Measurements from ENCODE around the gene MYO1B.

MYO1B gene

GRCh38 chr2:191316246-191316994, 71.2 kb downstream of the MYO1B start:
- DNase-seq (ENCODE audit: insufficient read length) (no peak), FAIRE-seq (no peak)
- TF ChIP-seq POLR2A (IDR thresholded peaks at IDR 0.05; ENCODE audit: low read depth, low read length) = no peak
- TF ChIP-seq POLR2AphosphoS5 (IDR thresholded peaks at IDR 0.05; ENCODE audit: low read depth, low read length) = no peak
- no peak for TF ChIP-seq TAF1 (IDR thresholded peaks at IDR 0.05; ENCODE audit: borderline replicate concordance, low read depth, low read length)

GRCh38 chr2:191318037-191318728, 73.0 kb downstream of the MYO1B start:
- no peak for TF ChIP-seq TAF1 (IDR thresholded peaks at IDR 0.05; ENCODE audit: borderline replicate concordance, low read depth, low read length)
- no peak for TF ChIP-seq POLR2A (IDR thresholded peaks at IDR 0.05; ENCODE audit: low read depth, low read length)
- TF ChIP-seq POLR2AphosphoS5 (IDR thresholded peaks at IDR 0.05; ENCODE audit: low read depth, low read length) = no peak
- DNase-seq (ENCODE audit: insufficient read length) = no peak

GRCh38 chr2:191318729-191319078, 73.5 kb downstream of the MYO1B start:
- TF ChIP-seq TAF1 (IDR thresholded peaks at IDR 0.05; ENCODE audit: borderline replicate concordance, low read depth, low read length) (no peak), POLR2AphosphoS5 (IDR thresholded peaks at IDR 0.05; ENCODE audit: low read depth, low read length) (no peak), POLR2A (IDR thresholded peaks at IDR 0.05; ENCODE audit: low read depth, low read length) (no peak)
- DNase-seq (ENCODE audit: insufficient read length) (no peak), FAIRE-seq (no peak)

More at GRCh38 chr2:191318037-191318728, 73.0 kb downstream of the MYO1B start:
- FAIRE-seq = no peak

GRCh38 chr2:191319186-191319585, 74.0 kb downstream of the MYO1B start:
- no peak for DNase-seq (ENCODE audit: insufficient read length)
- no peak for FAIRE-seq
- TF ChIP-seq TAF1 (IDR thresholded peaks at IDR 0.05; ENCODE audit: borderline replicate concordance, low read depth, low read length) (no peak), POLR2A (IDR thresholded peaks at IDR 0.05; ENCODE audit: low read depth, low read length) (no peak), POLR2AphosphoS5 (IDR thresholded peaks at IDR 0.05; ENCODE audit: low read depth, low read length) (no peak)

- no peak for FAIRE-seq
- TF ChIP-seq POLR2AphosphoS5 (IDR thresholded peaks at IDR 0.05; ENCODE audit: low read depth, low read length) (no peak), TAF1 (IDR thresholded peaks at IDR 0.05; ENCODE audit: borderline replicate concordance, low read depth, low read length) (no peak), POLR2A (IDR thresholded peaks at IDR 0.05; ENCODE audit: low read depth, low read length) (no peak)
- no peak for DNase-seq (ENCODE audit: insufficient read length)
These were observed 75.7 kb downstream of the MYO1B start for GRCh38 chr2:191320881-191321280.

- peak; percentile 42 for FAIRE-seq
- DNase-seq (ENCODE audit: insufficient read length) = no peak
These were observed 76.9 kb downstream of the MYO1B start for GRCh38 chr2:191321861-191322662.

GRCh38 chr2:191322828-191323506, 77.8 kb downstream of the MYO1B start:
- FAIRE-seq = no peak
- no peak for TF ChIP-seq POLR2AphosphoS5 (IDR thresholded peaks at IDR 0.05; ENCODE audit: low read depth, low read length)
- no peak for TF ChIP-seq TAF1 (IDR thresholded peaks at IDR 0.05; ENCODE audit: borderline replicate concordance, low read depth, low read length)
- no peak for TF ChIP-seq POLR2A (IDR thresholded peaks at IDR 0.05; ENCODE audit: low read depth, low read length)
- no peak for DNase-seq (ENCODE audit: insufficient read length)

More at GRCh38 chr2:191321861-191322662, 76.9 kb downstream of the MYO1B start:
- no peak for TF ChIP-seq POLR2A (IDR thresholded peaks at IDR 0.05; ENCODE audit: low read depth, low read length)
- no peak for TF ChIP-seq TAF1 (IDR thresholded peaks at IDR 0.05; ENCODE audit: borderline replicate concordance, low read depth, low read length)
- no peak for TF ChIP-seq POLR2AphosphoS5 (IDR thresholded peaks at IDR 0.05; ENCODE audit: low read depth, low read length)

- no peak for TF ChIP-seq POLR2AphosphoS5 (IDR thresholded peaks at IDR 0.05; ENCODE audit: low read depth, low read length)
- no peak for TF ChIP-seq POLR2A (IDR thresholded peaks at IDR 0.05; ENCODE audit: low read depth, low read length)
- no peak for TF ChIP-seq TAF1 (IDR thresholded peaks at IDR 0.05; ENCODE audit: borderline replicate concordance, low read depth, low read length)
- FAIRE-seq (no peak), DNase-seq (ENCODE audit: insufficient read length) (no peak)
These were observed 80.6 kb downstream of the MYO1B start for GRCh38 chr2:191325651-191326365.

- no peak for DNase-seq (ENCODE audit: insufficient read length)
- TF ChIP-seq TAF1 (IDR thresholded peaks at IDR 0.05; ENCODE audit: borderline replicate concordance, low read depth, low read length) = no peak
- TF ChIP-seq POLR2A (IDR thresholded peaks at IDR 0.05; ENCODE audit: low read depth, low read length) = no peak
- TF ChIP-seq POLR2AphosphoS5 (IDR thresholded peaks at IDR 0.05; ENCODE audit: low read depth, low read length) = no peak
- no peak for FAIRE-seq
These were observed 82.3 kb downstream of the MYO1B start for GRCh38 chr2:191327484-191327883.

GRCh38 chr2:191328150-191328809, 83.1 kb downstream of the MYO1B start:
- TF ChIP-seq POLR2AphosphoS5 (IDR thresholded peaks at IDR 0.05; ENCODE audit: low read depth, low read length) (no peak), POLR2A (IDR thresholded peaks at IDR 0.05; ENCODE audit: low read depth, low read length) (no peak), TAF1 (IDR thresholded peaks at IDR 0.05; ENCODE audit: borderline replicate concordance, low read depth, low read length) (no peak)
- FAIRE-seq (no peak), DNase-seq (ENCODE audit: insufficient read length) (no peak)

All from GM12892 (cell line).